Astrocyte of the spinal cord (primary cell): ENCODE results near the gene PIH1D2.
"Not testable (repeated sequence)": the region's sequence is repeated elsewhere in the genome, so short reads cannot be mapped to it uniquely, and the experiment has no call there.

Experiments used
- DNase-seq: peaks from one replicate; pipeline ENCODE4 v3.0.0; 2011; ENCODE audit warnings: low read depth, low spot score
- H3K4me3 ChIP-seq: 2 replicates; pipeline ENCODE4 v1.5.1; 2011; ENCODE audit warnings: low read depth, mild to moderate bottlenecking, low read length, moderate library complexity
- in situ Hi-C: cut with HindIII; loops from 2 replicates; pipeline ENCODE4 v1.10.0; 2017; ENCODE audit warnings: low sequenced_read_pairs
- TF ChIP-seq, protein P1 (sequence below): IDR thresholded peaks from 2 replicates; pipeline ENCODE4 v1.5.1; 2012; ENCODE audit warnings: low read depth, mild to moderate bottlenecking, low read length, inconsistent platforms

PIH1D2 gene

GRCh38 chr11:112057170-112057569 lies 16.6 kb downstream of the PIH1D2 start:
- in situ Hi-C loops = no loop called here
- DNase-seq = no peak
- no peak overlapping the region for H3K4me3 ChIP-seq
- TF ChIP-seq, protein P1, sequence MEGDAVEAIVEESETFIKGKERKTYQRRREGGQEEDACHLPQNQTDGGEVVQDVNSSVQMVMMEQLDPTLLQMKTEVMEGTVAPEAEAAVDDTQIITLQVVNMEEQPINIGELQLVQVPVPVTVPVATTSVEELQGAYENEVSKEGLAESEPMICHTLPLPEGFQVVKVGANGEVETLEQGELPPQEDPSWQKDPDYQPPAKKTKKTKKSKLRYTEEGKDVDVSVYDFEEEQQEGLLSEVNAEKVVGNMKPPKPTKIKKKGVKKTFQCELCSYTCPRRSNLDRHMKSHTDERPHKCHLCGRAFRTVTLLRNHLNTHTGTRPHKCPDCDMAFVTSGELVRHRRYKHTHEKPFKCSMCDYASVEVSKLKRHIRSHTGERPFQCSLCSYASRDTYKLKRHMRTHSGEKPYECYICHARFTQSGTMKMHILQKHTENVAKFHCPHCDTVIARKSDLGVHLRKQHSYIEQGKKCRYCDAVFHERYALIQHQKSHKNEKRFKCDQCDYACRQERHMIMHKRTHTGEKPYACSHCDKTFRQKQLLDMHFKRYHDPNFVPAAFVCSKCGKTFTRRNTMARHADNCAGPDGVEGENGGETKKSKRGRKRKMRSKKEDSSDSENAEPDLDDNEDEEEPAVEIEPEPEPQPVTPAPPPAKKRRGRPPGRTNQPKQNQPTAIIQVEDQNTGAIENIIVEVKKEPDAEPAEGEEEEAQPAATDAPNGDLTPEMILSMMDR = no peak

GRCh38 chr11:112051768-112052167 lies 22.0 kb downstream of the PIH1D2 start:
- TF ChIP-seq, protein P1 = no peak
- H3K4me3 ChIP-seq = no peak overlapping the region
- DNase-seq = no peak
- in situ Hi-C loops = no loop called here

DNA sequence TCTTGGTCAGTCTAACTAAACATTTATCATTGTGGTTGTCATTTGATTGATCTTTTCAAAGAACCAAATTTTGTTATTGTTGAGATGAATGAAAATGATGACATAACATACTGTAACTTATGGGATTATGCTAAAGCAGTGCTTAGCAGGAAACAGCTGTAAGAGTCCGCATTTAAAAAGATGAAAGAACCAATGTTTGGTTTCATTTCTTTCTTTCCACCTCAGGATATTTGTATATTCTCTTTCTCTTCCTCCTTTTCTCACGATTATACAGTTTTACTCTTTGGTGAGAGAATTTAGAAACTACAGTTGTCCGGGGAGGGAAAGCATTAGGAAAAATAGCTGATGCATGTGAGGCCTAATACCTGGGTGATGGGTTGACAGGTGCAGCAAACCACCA lies 23.1 kb downstream of the PIH1D2 start:
- DNase-seq = no peak
- no peak overlapping the region for H3K4me3 ChIP-seq
- TF ChIP-seq, protein P1 = no peak
- in situ Hi-C loops = no loop called here

GRCh38 chr11:112049777-112050176 lies 24.0 kb downstream of the PIH1D2 start:
- no peak for DNase-seq
- no peak overlapping the region for H3K4me3 ChIP-seq
- in situ Hi-C loops = no loop called here
- TF ChIP-seq, protein P1 = no peak

- DNase-seq, in situ Hi-C loops, H3K4me3 ChIP-seq: not testable (repeated sequence)
These were observed 25.6 kb downstream of the PIH1D2 start for GRCh38 chr11:112048256-112048655.

GRCh38 chr11:112046647-112047046 lies 27.2 kb downstream of the PIH1D2 start:
- in situ Hi-C loops, DNase-seq: not testable (repeated sequence)

GRCh38 chr11:112044961-112045360 lies 28.9 kb downstream of the PIH1D2 start:
- in situ Hi-C loops = no loop called here
- DNase-seq = no peak
- no peak overlapping the region for H3K4me3 ChIP-seq
- TF ChIP-seq, protein P1 = no peak

More at GRCh38 chr11:112046647-112047046, 27.2 kb downstream of the PIH1D2 start:
- not testable (repeated sequence) for H3K4me3 ChIP-seq

DNA sequence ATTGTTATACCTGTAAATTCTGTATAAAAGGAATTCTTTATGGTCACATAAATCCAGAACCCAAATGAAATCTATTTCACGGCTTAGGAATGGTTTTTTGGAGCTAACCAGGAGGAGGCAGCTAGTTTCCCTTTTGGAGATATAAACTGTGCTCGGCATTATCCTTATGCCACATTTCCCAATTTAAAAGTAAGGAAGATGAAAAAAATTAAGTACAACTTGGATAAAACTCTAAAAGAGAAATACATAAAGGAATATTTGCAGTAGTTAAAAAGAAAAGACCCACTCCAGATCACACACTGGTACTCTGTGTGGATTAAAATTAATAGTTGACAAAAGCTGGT lies 30.9 kb downstream of the PIH1D2 start:
- no peak for DNase-seq
- H3K4me3 ChIP-seq = no peak overlapping the region
- TF ChIP-seq, protein P1 = no peak
- in situ Hi-C loops = no loop called here
